ENCODE results near the gene TOX2.

The TOX2 gene

DNA sequence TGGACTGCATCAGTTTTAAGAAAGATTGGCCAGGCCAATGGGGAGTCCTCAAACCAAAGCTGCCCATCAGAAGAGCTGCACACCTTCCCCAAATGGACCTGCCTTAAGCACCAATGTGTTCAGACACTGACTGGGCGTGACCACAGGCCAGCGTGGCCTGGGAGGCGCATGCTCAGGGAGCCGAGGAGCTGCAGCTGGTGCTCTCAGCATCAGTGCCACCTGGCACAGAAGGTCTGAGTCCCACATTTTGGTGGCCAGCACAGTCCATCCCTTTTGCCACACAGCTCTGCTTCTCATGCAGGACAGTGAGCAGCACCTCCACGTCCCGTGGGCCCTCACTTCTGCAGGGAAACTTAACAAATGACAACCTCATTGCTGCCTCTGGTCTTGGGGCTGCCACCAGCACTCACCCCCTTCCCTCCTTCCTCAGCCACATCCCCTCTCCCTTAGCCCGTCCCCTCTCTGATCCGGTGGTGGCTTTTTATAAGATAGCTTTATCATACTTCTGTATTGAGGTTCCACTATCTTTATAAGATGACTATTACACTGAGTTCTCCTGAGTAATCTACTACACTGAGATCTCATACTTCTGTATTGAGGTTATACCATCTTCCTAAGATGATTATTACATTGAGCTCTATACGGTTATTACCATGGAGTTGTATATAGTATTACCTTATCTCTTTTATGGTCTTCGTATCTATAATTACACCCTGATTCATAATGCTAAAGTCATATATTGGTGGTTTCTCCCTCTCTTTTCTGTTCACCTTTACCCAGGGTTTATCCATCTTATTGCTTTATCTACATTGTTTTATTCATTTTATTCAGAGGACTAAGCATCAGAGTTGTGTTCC, 109.1 kb downstream of the TOX2 start:
- DNase-seq, result no peak

DNA sequence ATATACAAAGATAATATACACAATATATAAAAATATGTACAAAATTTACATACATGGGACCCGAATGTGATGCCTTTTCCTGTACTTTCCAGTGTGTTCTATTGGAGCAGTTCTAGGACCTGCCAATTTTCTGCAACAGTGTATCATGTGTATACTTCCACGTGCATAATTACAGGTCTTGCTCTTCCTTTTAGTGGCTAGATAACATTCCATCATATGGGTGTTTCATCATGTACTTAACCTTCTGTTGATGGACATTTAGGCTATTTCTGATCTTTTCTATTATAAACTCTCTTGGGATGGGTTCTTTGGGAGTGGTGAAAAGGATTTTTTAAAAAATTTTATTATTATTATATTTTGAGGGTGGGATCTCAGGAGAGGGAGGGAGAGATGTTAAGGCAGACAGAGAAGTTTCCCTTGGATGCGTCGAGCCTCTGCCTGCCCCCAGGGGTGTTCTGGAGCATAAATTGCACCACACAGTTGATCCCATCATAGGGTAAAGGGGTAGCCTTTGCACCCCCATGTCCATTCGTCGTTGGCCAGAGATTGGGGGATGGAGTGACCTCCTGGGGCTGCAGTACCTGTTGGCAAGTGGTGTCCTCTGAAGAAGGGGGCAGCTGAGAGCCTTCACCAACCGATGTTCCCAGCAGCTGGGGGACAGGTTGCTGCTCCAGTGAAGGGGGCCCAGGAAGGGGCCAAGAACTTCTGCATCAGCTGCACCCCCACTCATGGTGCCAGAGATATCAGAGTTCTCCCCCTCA, 110.3 kb downstream of the TOX2 start:
- no peak for DNase-seq

DNA sequence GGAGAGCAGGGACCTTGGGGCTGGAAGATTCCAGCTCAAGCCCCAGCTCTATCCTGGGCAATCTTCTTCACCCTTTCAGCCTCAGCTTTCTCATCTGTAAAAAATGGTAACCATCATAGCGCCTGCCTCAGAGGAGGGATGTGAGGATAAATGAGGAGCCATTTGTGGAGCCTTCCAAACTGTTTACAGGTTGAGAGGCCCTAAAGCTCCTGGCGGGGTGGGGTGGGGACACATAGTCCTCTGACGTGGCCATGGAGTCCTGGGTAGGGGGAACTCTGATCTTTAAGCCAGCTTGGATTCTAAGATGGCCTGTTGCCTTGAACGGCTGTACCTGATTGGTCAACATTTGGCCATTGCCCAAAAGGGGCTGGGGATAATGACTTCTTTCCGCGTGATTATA, 111.1 kb downstream of the TOX2 start:
- no peak for DNase-seq

DNA sequence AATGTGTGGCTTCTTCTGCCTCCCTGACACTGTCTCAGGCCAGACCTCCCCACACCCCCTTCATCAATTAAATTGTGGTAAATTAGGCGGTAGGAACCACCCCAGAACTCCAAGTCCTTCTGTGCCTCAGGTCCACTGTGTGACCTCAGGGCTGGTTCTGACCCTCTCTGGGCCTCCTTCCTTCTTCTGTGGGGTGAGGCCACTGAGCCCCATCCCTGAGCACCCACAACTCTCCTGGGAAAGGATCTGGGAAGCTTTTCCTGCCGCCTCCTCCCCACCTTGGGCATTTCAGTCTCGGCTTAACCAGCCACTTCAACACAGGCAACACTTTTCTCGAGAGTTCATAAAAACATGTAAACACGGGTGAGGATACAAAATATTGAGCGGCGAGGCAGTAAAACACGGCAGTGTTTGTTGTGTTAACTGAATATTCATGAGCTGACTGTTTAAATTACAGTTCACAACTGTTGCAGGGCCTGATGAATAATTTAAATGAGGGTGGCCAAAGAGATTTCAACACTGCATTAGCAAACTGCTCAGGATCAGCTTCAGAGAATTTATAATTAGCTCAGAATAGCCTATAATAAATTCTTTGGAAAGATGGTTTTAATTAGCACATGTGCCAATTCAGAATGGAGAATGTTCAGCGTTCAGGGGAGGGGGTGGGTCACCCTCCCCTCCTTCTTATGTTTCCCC, 112.1 kb downstream of the TOX2 start:
- DNase-seq, result no peak

DNA sequence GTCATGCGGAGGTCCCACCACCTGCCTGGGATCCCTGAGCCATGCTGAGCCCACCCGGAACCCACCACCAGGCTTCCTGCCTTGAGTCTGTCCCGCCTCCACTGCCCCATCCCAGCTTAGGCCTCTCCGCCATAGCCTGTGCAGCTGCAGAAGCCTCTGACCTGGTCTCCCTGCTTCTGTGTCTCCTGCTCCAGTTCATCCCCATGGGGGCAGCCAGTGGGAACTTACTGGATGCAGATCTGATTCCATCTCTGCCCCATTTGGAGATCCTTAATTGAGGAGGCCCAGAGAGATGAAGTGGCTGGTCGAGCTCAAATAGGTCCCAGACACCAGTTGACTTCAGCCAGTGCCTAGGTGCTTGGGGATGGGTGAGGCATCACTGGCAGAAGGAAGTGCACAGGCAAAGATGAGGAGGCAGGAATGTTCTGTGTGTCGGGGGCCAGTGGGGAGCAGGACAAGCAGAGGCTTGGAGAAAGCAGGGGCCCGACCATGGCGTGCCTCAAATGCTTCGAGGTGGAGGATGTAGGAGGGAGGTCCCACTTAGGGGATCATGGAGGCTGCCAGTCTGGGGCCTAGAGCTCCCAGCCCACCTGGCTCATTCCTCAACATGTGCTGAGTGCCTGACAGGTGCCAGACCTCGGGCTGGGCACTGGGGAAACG, 112.8 kb downstream of the TOX2 start:
- no peak for DNase-seq

DNA sequence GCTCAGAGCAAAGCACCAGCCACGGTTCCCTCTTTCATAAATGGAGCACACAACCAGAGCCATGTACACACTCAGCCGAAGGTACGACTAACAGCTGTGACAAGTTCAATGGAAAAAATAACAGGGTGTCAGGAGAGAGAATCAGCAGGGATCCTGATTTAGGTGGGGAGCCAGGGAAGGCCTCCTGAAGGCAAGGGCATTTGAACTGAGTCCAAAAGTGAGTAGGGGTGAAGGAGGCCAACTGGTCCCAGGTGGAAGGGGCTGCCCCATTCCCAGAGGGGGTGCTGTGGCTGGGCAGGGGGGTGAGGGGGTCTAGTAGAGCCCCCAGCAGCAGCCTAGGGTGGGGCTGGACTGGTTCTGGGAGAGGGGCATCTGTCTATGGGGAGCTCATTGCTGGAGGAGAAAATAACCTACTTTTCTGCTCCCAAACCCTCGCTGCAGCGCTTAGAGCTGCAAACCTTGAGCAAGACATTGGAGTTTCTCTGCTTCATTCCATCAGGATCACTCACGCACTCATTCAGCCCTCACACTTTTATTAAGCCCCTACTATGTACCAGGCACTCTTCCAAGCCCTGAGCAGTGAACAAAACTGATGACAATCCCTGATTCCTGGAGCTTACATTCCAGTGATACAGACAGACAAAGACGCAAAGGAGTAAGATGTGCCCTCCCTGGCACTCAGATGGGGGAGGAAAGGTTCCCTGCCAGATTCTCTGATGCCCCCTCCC, 113.5 kb downstream of the TOX2 start:
- DNase-seq, result no peak

DNA sequence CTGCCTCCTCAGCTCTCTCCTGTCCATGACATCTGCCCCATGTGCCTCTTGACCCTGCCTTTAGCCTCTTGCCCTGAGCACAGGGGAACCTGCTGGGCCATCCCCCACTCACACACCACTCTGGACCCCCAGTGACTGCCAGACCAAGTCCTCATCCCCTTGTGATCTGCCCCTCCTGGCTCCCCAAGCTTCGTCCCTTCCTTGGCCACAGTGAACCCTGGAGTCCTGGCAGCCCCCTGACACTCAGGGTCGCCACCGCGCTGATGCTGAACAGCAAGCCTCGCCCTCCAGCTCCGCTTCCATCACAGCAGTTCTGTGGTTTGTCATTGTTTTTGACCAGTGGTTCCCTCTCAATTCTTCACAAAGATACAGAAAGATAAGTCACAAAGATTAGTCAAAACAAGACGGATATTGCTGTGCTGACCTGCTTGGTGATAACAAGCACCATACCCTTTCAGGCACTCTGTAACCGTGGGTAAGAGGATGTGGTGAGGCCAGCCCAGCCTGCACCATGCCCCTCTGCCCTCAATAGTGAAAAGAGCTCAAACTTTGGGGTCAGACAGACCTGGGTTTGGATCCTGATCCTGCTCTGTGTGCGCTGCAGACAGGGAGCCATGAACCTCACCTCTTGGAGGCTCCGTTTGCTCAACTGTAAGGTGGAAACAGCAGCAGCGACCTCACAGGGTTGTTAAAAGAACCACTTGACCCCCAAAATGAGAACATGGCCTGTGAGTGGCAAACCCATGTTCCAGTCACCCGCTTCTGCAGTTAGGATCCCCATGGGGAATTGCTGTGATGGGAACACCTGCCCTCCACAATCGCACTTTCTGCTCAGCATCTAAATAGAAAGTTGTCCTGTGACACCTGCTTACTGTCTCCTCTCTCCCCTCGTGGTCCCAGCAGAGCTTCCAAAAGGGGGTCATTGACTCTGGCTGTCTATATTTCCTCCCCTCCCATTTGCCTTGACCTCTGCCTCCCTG, 114.5 kb downstream of the TOX2 start:
- DNase-seq, result no peak

DNA sequence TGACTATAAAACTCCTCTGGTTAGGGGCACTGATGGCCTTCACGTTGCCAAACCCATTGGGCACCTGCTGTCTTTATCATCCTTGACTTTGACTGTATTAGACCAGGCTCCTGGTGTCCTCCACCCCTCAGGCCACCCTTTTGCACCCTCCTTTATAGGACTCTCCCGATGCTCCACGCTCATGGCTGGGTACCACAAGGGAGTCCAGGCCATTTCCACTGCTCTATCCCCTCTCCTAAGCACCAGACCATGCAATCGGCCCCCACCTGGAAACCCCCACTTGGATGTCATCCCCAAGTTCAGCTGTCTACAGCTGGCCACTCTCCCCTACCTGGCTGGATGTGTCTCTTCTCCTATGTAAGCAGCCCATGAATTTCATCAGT, 115.2 kb downstream of the TOX2 start:
- no peak for DNase-seq

DNA sequence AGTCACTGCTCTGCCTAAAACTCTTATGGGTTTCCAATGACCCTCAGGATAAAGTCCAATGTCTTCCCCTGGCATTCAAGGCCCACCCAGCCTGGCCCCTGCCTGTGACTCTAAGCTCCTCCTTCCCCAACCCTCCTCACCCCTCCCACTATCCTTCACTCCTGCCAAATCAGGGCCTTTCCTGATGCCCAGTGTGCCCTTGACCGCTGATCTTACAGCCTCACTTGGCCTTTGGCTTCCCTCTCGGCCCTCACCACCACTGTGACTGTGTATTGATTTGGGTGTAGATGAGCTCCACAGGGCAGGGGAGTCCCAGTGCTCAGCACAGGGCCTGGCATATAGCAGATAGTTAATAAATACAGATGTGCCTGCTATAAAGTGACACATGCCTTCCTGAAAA, 115.7 kb downstream of the TOX2 start:
- no peak for DNase-seq

DNA sequence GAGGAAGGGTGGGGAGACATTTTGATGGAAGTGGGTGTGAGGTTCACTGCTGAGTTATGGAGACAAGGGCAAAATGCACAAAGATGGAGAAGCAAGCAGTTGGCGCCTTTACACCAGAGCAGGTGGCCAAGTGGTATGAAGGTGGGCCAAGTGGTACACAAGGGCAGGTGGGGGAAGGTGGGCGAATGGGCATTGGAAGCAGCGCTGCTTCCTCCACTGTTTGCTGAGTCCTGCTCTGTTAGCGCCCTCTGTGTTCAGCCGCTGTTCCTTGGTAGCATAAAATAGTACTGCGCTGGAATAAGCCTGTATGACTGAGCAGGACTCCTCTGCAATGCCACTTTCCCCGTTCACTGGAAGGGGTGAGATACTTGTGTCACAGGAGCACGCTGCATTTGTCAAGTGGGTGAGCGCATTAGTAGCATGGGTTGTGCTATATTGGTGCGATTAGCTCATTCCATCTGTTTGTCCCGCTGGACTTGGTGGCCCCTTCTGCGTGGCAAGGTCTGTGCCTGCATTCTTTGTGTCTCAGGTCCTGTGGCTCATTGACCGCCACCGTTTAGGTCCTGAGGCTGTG, 116.4 kb downstream of the TOX2 start:
- DNase-seq, result no peak

DNA sequence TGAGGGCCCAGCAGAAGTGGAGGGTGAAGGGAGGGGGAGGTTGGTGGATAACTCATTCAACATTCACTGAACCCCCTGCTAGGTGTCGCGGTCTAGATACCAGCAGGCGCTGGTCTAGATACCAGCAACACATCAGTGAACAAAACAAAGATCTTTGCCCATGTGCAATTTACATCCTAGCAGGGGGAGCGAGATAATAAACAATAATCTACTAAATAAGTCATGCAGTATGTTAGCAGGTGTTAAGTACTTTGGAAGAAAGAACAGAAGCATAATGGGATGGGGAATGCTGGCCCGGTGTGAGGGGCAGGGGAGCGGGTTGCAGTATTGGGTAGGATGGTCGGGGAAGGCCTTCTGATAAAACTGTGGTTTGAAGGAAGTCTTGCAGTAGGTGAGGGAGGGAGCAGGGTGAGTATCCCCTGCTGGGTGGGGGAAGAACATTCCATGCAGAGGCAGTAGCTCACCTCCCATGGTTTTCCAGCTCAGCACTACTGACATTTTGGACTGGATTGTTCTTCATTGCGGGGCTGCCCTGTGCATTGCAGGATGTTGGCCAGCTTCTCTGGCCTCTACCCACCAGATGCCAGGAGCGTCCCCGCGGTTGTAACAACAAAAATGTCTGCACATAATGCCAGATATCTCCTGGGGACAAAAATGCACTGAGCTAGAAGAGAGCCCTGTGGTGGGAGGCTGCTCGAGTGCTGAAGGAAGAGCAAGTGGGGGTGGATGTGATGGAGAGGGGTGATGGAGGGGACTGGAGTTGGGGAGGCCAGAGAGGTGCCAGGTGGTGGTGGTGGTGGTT, 117.3 kb downstream of the TOX2 start:
- no peak for DNase-seq

DNA sequence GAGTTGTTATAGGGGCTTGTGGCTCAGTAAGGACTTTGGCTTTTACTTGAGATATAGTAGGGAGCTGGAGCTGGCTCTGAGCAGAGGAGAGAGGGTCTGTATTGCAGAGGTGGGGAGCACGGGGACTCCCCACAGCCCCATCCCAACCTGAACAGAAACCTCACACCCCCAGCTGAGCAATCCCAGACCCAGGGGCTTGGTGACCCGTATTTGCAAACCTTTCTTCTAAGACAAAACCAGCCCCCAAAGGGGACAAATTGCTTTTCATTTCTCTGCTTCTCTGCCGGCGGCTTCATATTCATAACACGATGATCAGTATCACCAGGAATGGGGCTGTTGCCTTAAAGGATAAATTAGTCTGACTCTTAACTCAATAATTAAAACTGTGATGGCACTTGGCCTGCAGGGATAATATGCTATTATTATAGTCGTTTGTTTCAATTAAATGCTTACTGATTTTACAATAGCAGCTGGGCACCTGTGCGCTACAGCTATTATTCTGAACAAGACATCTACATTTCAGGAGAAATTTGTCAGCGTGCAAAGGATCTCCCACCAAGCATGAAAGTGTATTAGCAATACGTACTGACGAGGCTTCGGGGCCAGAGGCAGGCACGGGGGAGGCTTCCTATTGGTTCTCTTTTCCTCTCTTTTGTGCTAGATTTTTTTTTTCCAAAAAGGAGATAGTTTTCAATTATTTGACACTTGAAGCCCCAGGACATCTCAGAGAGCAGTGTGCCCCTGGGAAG, 118.1 kb downstream of the TOX2 start:
- DNase-seq, result no peak

DNA sequence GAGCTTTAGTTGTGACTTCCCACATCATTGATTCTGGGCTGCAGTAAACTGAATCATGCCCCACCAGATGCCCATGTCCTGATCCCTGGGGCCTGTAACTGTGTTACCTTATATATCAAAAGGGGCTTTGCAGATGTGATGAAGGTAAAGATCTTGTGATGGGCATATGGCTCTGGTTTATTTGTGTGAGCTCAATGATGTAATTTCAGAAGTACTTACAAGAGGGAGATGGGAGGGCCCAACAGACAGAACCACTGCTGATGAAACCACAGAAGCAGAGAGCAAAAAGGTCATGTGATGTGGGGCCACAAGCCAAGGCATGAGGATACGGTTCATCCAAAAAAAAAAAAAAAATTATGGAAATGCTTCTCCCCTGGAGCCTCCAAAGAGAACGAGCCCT, 118.7 kb downstream of the TOX2 start:
- no peak for DNase-seq

DNA sequence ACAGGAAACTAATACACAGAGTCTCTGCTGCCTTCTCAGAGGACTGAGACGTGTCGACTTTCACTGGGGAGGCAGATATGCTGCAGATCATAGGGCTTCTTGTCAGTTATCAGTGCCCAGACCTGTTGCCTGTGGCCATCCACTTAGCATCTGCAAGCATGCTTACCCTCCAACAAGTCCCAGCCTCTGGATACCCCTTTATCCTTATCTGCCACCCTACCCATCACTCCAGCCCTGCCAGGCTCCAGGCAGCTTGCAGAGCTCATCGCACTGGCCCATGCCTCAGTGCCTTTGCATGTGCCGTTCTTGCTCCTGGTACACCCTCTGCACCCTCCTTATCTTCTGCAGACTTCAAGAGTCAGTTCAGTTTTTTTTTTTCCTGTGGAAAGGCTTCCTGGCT, 119.2 kb downstream of the TOX2 start:
- no peak for DNase-seq

DNA sequence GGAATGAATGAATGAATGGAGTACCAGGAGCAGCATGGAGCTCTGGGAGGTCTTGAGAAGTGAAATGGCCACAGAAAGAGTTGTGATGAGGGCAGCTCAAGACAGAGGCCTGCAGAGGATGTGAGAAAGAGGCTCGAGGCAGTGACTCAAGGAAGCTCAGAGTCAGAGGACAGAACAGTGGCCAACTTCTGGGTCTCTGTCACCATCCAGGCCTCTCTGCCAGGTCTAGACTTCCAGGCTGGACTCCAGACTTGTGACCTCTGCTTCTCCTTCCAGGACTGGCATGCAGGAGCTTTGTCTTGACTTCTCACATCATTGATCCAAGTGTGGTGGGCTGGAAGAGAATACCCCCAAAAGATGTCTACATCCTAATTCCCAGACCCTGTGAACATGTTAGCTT, 119.8 kb downstream of the TOX2 start:
- DNase-seq, result no peak

DNA sequence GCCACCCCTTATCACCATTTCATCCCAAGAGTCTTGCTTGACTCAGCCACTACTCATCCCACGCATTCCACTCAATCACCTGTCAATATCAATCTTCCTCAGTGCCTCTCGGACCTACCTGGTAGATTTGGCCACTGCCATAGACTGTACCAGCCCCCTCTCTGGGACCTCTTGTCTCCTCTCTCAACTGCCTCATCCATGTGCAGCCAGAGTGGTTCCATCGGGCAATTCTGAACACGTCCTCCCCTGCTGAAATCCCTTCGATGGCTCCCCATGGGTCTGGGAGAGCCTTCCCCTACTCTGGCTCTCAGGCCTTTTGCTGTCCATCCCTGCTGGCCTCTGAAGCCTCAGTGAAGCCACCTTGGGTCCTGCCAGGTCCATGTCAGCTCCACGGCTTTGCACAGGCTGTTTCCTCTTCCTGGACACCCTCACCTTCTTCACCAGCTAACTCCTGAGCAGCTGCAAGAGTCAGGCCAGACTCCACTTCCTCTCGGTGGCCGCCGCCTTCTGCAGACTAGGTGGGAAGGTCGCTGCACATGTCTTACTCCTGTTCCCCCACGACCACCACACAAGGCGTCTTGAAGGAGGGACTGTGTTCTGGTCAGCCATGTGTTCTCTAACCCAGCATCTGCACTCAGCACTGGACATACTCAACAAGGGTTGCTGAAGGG, 120.4 kb downstream of the TOX2 start:
- no peak for DNase-seq

DNA sequence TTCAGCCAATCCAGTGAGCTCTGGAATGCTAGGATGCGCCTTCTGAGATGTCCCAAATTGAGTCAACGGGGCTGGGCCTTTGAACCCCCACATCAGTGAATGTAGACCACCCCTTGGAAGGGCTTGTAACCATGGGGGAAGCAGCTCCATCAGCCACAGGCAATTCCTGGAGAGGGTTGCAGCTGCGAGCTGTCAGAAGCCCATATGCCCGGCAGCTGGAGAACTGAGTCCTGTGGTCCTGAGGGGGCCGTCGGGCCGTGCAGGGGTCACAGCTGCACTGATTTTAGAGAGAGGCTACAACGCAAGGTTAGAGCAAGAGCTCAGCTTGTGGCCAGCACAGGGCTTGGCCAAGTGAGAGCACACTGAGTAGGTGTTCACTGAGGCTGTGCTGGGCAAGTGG, 121.3 kb downstream of the TOX2 start:
- DNase-seq, result no peak

DNA sequence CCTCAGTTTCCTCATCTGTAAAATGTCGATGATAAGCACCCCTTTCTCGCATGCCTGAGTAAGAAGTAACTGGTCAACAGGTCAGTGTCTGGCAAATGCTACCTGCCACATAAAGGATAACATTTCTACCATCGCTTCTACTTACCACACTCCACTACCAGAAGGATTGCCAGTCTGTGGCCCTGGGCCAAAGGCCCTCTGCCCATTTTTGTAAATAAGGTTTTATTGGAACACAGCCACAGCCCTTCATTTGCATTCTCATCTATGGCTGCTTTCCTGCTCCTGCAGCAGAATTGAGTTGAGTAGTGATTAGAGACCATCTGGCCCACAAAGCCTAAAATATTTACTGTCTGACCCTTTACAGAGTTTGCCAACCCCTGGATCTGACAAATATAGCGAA, 121.8 kb downstream of the TOX2 start:
- no peak for DNase-seq

DNA sequence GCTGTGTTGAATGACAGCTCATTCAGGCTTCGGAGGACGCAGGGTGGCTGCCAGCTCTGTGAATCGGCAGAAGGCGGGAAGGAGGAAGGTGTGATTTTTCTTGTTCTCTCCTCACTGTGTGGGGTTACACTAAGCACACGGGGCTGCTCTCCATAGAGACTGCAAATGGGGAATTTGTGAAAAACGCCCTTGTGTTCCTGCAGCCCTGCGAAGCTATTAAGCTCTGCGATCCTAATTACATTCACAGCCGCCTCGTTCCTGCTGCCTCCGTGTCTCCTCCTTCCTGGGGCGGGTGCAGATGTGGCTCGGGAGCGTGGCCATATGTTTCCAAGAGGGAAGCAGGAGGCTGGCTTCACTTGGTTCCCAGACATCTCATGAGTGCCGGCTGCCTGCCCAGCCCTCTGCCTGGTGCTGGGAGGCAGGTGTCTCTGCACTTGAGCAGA, 124.0 kb downstream of the TOX2 start:
- DNase-seq, result no peak

All from activated CD4-positive, alpha-beta T cell treated with anti-CD3 and anti-CD28 coated beads, Interleukin-2, amount 50 U/mL, for 4 hours (primary cell).